ENCODE measurements around the gene BPIFB6.

Gene BPIFB6

DNA sequence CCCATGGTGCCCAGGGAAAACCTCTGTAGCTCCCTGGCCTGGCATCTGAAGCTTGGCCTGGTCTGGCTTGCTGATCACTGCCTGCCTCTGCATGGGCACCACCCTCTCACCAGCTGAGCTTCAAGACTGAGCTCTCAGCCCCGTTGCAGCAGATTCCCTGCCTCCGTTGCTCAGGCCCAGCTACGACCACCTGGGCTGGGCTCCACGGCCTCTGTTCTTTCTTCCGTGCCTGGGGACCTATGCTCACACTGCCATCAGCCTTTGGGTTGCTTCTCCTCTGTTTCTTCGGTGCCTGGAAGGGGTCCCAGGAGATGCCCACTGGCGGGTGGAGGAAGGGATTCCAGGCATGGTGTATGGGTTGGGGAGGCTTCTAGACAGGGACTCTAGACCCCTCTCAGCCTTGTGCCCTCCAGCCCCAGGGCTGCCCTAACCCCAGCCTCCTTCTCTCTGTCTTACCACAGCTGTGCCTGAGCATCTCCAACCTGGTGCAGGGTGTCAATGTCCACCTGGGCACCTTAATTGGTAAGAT, 14.8 kb upstream of the BPIFB6 start:
- no peak for DNase-seq

DNA sequence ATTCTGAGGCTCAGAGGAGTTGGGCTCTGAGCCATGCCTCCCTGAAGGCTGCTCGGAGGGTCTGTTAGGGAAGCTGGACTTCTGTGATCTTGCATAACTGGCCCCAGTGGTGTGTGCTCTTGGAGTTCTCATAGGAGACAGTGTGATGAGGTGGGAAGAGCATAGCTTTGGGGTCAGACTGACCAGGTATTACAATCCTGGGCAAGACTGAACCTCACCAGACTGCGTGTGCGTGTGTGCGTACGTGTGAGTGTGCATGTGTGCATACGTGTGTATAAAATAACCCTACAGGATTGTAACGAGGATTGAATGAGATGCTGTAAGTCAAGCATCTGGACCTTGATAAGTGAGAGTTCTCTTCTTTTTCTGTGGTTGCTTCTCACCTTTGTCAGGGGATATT, 13.9 kb upstream of the BPIFB6 start:
- no peak for DNase-seq

DNA sequence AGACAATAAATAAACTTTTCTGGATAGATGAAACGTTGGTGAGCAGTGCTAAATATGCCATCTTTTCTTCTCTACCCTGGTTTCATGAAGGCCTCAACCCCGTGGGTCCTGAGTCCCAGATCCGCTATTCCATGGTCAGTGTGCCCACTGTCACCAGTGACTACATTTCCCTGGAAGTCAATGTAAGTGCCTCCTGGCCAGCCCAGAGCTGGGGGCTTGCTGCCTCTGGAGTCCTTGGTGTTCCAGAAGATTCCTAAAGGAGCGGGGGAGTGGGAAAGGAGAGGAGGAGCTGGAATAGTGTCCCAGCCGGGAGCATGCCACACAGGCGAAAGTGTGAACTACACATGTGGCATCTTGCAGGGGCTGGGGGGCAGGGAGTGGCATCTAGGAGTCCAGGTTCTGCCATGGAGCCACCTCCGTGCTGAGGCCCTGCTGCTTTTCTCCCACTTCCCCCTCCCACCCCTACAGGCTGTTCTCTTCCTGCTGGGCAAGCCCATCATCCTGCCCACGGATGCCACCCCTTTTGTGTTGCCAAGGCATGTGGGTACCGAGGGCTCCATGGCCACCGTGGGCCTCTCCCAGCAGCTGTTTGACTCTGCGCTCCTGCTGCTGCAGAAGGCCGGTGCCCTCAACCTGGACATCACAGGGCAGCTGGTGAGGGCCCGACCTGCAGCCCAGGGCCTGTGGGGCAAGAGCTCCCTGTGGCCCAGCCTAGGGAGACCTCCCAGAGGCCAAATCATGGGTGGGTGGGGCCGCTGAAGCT, 13.1 kb upstream of the BPIFB6 start:
- no peak for DNase-seq

- DNase-seq, result no peak
Observed at GRCh38 chr20:33019465-33020277, 11.8 kb upstream of the BPIFB6 start.

- DNase-seq, result no peak
Observed at GRCh38 chr20:33020278-33021161, 10.9 kb upstream of the BPIFB6 start.

DNA sequence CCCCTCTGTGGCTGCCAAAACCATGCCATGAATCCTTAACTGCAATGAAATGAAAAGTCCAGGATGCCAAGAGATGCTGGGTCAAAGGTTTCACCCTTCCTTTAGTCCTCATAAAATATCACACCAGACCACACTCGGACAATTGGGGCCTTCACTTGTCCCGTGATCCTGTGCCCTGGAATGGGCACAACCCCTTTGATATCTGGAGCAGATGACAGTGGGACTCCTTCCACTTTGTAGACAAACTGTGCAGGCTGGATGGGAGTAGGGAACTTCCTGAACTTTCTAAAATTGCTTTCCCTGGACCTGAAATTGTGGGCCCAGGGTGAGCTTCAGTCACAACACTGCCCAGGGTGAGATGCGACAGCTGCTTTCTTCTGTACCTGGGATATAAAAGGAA, 9.6 kb upstream of the BPIFB6 start:
- DNase-seq, result no peak

- no peak for DNase-seq
Observed at GRCh38 chr20:33022289-33022688, 9.2 kb upstream of the BPIFB6 start.

- DNase-seq, result no peak
Observed at GRCh38 chr20:33022694-33023438, 8.6 kb upstream of the BPIFB6 start.

GRCh38 chr20:33023439-33024242, 7.8 kb upstream of the BPIFB6 start:
- DNase-seq, result no peak

GRCh38 chr20:33024243-33024560, 7.2 kb upstream of the BPIFB6 start:
- no peak for DNase-seq

- no peak for DNase-seq
Observed at GRCh38 chr20:33024609-33025317, 6.7 kb upstream of the BPIFB6 start.

GRCh38 chr20:33025318-33025876, 6.1 kb upstream of the BPIFB6 start:
- no peak for DNase-seq

DNA sequence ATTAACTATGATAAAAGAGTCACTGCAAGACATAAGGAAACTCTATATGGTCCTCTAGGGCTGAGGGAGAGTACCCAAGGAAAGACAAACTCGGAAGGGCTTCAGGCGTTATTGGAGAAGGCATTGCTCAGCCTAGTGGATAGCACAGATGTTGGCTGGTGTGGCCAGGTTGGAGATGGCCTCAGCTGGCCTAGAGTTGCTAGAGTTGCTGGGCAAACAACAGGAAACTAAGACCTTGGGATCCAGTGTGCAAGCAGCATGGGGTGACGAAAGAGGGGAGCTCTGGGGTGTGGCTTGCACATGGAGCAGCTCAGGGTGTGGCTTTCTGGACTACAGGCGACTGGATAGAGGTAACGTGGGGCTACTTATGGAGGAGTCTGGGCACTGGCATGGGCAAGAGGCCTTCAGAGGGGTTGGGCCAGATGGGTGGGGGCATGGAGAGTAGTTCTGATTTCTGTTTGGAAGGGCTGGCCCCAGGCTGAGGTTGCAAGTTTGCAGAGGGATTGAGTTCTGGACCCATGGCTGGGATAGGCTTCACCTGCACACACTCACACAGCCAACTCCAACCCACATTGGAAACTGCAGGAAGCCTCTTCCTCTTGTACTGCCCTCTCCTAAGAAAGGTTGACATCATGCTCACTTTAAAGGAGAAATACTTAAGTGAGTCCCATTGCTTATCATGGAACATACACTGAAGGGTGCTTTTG, 5.2 kb upstream of the BPIFB6 start:
- no peak for DNase-seq

GRCh38 chr20:33026779-33027759, 4.4 kb upstream of the BPIFB6 start:
- no peak for DNase-seq

DNA sequence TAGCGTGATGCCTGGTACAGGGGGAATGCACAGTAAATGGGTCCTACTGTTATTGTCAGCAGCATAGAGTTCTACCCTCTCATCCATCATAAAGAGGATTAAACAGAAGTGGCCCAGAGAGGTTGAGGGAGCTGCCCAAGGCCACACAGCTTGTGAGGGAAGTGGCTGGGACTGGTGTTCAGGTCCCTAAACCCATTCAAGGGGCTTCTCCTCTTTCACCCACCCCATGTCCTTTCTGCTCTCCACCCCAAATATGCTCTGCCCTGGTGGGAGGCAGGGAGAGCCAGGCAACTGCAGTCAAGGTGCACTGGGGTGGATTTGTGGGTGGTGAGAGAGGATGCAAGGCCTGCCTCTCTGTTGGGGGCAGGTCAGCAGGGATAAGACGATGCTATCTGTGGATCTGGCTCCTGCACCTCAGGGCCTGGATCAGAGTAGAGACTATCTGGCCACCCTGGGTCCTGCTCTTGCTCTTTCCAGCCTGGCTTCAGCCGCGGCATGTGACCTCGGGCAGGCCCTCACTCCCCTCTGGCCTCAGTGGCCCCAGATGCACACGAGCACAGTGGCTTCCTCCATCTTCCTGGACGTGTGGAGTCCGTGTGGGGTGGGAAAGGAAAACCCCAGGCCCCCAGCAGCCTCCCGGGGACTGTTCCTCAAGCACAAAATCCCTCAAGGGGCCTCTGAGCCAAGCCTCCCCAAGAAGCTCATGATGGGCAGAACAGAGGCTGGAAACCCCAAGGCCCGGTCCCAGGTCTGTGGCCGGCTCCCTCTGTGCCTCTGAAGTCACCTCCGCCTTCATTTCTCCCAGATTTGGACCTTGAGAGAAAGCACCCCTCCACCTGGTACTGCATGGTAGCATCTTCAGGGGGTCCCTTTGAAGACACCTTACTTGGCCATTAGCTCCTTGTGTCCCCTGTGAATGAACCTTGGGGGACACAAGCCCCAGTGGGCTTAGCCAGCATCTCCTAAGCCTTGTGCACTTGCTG, 3.4 kb upstream of the BPIFB6 start:
- no peak for DNase-seq

DNA sequence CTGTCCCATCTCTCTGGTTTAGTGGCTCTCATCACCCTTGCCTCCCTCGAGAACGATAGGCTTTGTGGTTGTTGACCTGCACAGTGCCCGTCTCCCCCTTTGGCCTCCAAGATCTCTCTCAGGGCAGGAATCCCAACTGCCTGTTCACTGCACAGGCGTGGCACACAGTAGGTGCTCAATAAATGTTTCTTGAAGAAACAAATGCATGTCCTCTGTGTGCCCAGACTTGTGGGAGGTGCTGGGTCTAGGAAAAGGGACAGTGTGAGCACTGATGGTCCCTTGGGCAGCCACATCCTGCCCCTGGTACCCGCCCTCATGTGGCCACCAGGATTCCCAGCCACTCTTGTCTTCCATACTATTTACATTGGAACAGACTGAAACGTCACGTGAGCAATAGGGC, 2.6 kb upstream of the BPIFB6 start:
- no peak for DNase-seq

DNA sequence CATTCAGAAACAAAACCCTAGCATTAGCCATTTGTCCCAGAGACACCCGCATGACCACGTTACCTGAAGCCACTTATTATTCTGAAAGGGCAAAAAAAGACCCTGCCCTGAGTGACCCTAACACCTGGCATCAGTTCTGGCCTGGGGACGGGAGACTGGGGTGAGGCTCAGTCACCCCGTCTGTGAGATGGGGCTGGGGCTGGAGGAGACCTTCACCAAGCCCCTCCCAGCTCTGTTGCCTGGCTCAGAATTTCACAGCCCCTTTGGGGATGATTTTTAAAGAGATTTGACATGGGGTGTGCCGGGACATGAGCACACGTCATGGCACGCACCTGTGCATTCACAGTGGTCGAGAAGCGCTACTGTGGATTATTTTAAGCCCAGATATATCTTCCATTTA, 1.4 kb upstream of the BPIFB6 start:
- no peak for DNase-seq

Data from activated CD4-positive, alpha-beta T cell treated with anti-CD3 and anti-CD28 coated beads for 4 hours (primary cell).